Nucleus accumbens (tissue), 56 donors: ENCODE data around the gene B3GNT3.
"Not testable (repeated sequence)": the region's sequence is repeated elsewhere in the genome, so short reads cannot be mapped to it uniquely, and the experiment has no call there.

Experiments used
- DNase-seq, 56 donors: peaks; one replicate each; lab custom pipeline; 2025; lab: John Stamatoyannopoulos, UW

The B3GNT3 gene

DNA sequence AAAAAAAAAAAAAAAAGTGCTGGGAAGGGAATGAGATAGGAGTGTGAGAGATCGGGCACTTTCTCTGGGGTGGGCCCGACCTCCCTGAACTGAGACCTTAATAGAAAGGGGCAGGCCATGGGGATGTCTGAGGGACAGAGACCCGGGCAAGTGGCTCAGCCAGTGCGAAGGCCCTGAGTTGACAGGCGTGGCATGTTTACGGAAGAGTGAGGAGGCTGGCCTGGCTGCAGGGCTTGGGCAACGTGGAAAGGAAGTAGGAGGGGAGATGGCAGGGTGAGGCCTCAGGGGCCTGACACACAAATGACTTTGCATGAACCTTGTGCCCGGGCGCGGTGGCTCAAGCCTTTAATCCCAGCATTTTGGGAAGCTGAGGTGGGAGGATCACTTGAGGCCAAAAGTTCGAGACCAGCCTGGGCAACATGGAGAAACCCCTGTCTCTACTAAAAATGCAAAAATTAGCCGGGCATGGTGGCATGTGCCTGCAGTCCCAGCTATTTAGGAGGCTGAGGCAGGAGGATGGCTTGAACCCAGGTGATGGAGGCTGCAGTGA lies 29.8 kb upstream of the B3GNT3 start:
- DNase-seq: peak in 11 of 56 donors; percentile 6 to 24 (median 20)

DNA sequence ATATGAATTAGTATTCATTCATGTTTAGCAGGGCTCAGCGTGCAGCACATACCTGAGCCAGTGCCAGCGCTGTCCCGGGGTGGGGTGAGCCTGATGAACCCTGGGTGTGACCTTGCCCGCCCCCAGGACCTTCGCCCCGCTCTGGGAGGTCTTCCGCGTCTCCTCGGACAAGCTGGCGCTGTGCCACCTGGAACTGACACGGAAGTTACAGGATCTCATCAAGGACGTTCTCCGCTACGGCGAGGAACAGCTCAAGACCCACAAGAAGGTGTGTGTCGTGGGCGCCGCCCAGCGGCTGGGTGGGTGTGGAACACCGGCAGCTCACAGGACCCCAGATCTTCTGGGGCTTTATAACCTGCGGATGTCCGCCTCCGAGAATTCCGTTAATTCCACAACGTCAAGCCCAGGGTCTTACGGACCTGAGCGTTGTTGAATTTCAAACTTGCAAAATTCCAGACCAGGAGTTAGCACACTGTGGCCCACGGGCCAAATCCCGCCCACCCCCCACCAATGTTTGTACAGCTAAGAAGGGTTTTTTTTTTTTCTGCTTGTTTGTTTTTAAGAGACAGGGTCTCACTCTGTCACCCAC lies 28.3 kb upstream of the B3GNT3 start:
- peak in 50 of 56 donors; percentile 4 to 87 (median 54) for DNase-seq

DNA sequence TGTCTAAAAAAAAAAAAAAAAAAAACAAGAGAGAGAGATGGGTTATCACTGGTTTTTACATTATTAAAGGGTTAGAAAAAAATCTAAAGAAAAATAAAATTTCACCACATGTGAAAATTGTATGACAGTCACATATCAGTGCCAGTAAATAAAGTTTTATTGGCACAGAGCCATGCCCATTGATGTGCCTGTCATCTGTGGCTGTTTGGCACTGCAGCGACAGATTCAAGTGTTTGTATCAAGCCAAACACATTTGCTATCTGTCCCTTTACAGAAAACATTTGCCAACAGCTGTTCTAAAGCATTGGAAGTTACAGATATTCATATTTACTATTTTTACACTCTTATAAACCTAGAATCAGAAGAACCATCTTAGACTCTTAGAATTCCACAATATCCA lies 27.4 kb upstream of the B3GNT3 start:
- no peak for DNase-seq

DNA sequence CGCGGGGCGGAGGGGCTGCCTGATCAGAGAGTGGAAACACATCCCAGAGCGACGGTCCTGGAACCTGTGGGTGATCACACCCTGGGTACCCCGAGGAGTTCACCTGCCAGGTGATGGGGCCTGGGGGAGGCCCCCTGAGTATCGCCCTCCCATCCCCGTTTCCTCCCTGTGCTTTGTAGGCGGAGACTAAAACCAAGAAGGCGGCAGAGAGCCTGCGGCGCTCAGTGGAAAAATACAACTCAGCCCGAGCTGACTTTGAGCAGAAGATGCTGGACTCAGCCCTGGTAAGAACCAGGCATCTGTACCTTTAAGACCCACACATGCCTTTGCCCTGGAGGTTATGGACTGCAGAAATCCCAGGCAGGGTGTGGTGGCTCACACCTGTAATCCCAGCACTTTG lies 24.3 kb upstream of the B3GNT3 start:
- no peak for DNase-seq

DNA sequence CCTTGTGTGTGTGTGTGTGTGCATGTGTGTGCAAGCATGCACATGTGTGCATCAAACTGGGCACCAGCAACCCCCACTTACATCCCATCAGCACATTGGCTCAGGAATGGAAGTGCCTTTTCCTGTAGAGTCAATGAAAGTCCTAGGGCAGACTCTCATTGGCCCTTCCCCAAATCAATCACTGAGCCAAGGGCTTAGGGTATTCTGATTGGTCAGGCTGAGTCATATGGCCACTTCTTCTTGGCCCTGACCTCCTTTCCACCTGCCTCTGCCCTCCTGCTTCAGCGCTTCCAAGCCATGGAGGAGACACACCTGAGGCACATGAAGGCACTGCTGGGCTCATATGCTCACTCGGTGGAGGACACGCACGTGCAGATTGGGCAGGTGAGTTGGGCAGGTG lies 22.8 kb upstream of the B3GNT3 start:
- DNase-seq: no peak

DNA sequence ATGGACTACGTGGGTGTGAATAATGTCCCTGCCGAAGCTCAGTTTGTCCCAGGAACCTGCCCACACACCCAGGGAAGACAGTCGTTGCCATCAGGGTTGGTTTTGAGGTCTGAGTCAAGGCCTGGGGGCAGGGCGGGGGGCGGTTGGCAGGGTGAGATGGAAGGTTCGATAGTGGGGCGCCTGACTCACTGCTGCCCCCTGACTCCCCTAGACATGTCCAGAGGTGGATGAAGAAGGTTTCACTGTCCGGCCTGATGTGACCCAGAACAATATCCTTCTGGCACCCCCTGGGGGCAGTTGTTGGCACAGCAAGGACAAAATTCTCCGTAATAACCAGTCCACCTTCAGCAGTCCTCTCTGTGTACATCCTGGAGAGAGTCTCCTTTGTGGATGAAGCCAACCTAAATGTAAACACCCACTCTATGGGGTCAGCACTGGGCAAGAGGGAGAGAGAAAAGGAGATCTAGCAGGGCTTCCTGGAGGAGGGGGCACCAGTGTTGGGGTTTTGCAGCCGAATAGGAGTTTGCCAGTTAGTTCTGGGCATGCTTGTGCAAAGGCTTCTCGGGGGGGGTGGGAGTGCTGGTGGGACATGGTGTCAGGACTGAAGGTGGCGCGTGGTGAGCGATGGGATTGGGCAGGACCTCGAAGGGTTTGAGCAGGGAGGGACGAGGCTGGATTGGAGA lies 19.6 kb upstream of the B3GNT3 start:
- DNase-seq: peak in 9 of 56 donors; percentile 1 to 58 (median 11)

DNA sequence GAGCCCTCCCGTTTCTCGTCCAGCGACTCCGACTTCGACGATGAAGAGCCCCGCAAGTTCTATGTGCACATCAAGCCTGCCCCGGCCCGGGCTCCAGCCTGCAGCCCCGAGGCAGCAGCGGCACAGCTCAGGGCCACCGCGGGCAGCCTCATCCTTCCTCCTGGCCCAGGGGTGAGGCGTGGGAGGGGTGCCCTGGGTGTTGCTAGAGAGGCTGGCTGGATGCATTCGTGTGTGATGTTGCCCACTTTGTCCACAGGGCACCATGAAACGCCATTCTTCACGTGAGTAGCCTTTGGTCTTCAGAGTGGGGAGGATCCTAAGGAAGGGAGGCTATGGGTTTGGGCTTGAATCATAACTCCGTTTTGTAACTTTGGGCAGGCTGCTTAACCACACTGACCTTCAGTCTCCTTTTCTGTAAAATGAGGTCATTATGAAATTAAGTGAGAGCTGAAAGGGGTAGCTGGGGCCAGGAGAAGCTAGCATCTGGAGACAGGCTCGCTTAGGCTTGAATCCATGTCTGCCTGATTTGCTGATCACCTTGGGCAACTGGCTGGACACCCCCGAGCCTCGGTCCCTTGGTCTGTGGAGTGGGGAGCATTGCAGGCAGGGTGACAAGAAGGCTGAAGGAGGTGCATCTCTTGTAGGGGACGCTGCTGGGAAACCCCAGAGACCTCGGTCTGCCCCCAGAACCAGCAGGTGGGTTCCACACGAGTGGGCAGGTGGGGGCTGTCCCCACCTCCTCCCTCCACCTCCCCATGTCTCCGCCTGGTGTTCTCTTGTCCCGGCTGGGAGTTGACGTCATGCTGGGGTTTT lies 18.7 kb upstream of the B3GNT3 start:
- no peak for DNase-seq

DNA sequence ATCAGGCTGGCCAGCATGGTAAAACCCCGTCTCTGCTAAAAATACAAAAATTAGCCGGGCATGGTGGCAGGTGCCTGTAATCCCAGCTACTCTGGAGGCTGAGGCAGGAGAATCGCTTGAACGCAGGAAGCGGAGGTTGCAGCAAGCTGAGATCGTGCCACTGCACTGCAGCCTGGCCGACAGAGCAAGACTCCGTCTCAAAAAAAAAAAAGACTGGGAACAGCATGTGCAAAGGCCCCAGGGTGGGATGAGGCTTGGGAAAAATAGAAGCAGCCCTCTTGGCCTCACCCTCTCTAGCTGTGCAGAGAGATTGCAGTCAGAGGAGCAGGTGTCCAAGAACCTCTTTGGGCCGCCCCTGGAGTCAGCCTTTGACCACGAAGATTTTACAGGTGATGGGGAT lies 17.1 kb upstream of the B3GNT3 start:
- DNase-seq: not testable (repeated sequence)

DNA sequence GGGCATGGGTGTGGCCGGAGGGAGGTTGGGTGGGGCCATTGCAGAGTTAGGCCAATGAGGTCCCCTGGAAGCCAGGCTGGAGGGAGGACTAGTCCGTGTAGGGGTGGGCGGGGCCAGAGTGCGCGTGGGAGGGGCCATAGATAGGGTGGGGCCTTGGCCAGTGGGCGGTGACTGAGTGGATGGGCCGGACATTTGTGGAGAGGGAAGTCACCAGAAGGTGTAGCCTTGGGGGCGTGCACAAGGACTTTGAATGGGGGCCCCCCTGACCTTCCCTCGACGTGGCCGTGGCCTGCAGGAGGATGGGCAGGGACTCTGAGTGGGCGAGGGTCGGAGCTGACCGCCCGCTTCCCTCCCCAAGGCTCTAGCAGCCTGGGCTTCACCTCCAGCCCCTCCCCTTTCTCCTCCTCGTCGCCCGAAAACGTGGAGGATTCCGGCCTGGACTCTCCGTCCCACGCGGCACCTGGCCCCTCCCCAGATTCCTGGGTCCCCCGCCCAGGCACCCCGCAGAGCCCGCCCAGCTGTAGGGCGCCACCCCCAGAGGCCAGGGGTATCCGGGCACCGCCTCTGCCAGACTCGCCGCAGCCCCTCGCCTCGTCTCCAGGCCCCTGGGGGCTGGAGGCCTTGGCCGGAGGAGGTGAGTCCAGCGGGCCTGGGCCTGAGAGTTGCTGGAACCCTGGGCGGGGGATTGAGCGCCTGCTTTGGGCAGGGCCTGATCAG lies 16.5 kb upstream of the B3GNT3 start:
- DNase-seq: peak in 15 of 56 donors; percentile 2 to 68 (median 15)

DNA sequence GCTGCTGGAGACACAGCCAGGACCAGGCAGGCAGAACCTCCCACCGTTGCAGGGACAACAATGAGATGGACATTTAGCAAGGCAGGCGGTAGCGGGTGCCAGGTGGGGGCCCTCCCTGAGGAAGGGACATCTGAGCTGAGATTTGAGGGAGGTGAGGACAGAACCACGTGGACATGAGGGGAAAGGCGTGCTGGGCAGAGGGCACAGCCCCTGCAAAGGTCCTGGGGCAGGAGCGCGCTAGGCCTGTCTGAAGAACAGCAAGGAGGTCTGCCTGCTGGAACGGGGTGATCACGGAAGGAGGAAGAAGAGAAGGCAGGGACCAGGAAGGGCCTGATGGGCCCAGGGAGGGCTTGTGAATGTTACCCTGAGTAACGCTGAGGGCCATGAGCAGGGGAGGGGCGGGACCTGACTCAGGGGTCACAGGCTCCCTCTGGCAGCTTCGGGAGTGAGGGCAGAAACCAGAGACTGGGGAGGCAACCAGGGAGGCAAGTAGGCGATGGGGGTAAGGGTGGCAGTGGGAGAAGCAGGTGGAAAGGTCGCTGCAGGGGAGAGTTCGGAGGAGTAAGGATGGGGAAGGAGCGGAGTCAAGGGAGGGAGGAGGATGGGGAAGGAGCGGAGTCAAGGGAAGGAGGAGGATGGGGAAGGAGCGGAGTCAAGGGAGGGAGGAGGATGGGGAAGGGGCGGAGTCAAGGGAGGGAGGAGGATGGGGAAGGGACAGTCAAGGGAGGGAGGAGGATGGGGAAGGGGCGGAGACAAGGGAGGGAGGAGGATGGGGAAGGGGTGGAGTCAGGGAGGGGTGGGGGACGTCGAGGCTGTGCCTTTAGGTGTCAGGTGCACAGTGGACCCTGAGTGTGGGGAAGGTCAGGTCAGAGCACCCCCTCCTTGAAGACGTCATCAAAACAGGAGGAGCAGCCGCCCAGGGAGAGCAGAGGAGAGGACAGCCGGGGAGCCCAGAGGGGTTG lies 15.7 kb upstream of the B3GNT3 start:
- DNase-seq: peak in 45 of 56 donors; percentile 4 to 75 (median 30)

DNA sequence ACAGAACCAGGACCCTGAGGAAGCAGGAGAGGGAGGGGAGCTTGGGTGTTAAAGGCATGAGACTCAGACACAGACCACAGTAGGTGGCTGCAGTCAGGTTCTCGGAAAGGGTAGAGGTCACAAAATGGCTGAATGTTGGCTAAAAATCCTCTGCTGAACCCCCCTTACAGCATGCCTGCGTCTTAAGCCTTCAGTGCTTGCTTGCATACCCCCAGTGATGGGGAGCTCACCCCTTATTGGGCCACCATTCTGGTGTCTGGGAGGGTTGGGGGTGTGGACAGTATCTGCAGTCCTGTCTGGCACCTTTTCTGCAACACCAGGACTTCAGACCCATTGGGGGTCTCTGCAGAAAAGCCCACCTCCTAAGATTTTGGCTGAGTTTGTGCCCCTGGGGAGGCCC lies 14.2 kb upstream of the B3GNT3 start:
- no peak for DNase-seq

DNA sequence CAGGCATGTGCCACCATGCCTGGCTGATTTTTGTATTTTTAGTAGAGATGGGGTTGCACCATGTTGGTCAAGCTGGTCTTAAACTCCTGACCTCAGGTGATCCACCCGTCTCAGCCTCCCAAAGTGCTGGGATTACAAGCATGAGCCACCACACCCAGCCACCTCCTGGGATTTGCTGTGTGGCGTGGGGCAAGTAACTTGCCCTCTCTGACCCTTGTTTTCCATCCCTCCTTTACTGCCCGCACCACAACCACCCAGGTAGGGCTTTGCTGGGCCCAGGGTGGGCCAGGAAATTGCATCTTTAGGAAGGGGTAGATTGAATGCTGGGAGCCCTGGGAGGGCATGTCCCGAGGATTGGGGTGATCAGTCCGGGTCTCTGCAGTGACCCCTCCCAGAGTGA lies 11.2 kb upstream of the B3GNT3 start:
- DNase-seq: not testable (repeated sequence)

DNA sequence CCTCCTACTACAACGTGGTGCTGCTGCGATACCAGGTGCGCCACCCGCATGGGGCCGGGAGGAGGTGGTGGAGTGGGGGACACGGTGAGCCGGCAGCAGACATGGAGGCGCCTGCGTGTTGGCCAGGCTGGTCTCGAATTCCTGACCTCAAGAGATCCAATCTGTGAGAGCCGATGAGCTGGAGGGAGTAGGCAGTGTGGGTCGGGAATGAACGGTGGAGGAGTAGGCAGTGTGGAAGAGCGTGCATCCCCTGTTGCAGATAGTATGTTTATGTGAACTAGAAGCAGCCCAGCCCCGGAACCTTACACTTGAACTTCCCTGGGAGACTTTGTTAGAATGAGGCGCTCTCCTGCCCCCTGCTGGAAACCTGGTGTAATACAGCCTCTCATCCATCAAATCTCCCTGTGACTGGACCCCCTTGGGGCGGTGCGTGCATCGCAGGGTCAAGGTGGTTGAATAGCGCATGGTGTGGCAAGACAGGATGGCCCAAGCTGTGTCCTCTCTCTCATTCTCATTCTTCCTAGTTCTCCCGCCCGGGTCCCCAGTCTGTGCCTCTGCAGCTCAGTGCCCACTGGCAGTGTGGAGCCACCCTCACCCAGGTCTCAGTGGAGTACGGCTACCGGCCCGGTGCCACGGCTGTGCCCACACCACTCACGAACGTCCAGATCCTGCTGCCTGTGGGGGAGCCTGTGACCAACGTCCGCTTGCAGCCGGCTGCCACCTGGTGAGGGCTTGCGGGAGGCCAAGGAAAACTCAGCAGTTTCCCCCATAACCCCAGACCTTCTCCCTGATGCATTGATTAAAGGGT lies 10.5 kb upstream of the B3GNT3 start:
- DNase-seq: peak in 47 of 56 donors; percentile 8 to 83 (median 39)

DNA sequence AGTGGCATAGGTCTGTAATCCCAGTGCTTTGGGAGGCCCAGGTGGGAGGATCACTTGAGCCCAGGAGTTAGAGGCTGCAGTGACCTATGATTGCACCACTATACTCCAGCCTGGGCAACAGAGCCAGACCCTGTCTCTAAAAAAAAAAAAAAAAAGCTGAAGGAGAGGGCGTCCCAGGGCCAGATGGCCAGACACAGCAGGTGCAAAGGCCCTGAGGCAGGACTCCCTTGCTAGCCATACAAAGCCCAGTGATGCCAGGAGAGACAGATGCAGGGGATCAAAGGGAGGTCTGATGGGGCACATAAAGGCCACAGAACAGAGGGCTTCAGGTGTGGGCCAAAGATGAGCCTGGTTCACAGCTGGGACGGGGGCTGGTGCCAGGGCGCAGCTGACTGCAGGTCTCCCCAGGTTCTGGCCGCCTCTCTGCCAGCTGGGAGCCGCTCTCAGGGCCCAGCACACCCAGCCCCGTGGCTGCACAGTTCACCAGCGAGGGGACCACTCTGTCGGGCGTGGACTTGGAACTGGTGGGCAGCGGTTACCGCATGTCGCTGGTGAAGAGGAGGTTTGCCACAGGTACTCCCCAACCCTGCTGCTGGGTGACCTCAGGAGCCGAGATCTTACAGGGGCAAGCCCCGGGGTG lies 7.5 kb upstream of the B3GNT3 start:
- no peak for DNase-seq

DNA sequence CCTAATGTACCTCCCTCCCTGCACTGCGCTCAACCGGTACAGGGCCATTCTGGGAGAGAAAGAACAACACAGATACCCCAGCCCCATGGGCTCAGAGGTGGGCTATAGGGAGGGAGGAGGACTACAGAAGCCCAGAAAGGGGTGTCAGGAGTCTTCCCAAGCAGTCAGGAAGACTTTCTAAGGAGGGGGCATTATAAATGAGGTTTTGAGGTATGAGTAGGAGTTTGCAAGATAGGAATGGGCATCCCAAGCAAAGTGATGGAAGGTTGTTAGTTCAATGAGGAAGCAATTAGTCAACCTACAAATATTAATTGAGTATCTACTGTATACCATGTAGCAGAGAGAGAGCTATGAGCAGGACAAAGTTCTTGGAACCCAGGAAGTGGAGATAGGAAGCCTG lies 6.3 kb upstream of the B3GNT3 start:
- DNase-seq: no peak

DNA sequence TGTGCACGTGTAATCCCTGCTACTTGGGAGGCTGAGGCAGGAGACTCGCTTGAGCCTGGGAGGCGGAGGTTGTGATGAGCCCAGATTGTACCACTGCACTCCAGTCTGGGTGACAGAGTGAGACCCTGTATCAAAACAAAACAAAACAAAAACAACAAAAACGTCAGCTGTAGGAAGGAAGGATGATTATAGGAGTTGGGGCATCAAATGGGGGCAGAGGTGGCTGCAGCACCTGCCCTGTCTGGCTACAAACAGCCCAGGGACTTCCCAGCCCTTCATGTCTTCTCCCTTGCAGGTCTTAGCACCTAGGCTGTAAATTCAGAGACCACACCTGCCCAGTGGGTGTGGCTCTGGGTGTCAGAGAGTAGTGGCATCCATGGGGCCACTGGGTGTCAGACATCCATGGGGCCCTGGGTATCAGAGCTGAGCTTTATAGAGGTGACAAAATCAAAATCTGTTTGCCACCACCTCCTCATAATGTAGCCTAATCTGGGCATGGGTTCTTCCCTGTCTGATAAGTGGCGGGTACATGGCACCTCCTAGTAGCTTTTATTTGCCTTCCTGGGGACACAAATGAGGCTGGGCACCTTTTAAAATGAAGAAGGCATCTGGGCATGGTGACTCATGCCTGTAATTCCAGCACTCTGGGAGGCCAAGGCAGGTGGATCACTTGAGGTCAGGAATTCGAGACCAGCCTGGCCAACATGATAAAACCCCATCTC lies 4.7 kb upstream of the B3GNT3 start:
- no peak for DNase-seq

DNA sequence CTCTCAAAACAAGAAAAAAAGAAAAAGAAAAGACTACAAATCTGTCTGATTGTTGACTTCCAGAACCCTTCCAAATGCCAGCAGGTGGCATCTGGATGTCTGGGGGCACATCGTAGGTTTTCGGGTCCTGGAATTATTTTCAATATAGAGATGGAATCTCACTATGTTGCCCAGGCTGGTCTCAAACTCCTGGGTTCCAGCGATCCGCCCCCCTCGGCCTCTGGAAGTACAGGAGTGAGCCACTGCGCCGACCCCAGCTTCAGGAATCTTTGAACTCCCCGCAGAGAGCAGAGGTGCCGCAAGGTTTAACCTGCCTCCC lies 567 bp upstream of the B3GNT3 start:
- no peak for DNase-seq

DNA sequence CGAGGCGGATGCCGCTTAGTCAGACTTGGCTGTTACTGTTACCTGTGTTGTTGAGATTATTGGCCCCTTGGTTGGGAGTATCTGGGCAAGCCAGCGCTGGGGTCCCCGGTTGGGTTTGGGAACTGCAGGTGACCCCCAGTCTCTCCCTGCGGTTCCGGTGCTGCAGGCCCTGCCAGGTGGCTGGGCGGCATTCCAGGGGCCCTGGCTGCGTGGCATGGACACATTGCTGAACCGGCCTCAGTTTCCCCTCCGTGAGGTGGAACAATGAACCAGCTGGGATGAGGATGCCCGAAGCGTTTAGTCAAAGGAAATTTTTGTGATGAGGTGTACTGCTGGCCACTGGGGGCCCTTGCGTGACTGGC lies 538 bp downstream of the B3GNT3 start:
- no peak for DNase-seq
